Fibroblast of lung (primary cell): ENCODE results near the gene SHISA5. TPM values are rescaled to one million over a fixed set of nuclear protein-coding genes. Genes with fewer than 3 reads are reported as not detected.

Experiments
- DNase-seq, 2 donors: peaks; one replicate each; pipeline versions ENCODE4 v3.0.0 to v3.0.0-alpha.2; 2010; ENCODE audit warnings: low read depth in 2 of 2
- H2AFZ ChIP-seq: 2 replicates; pipeline ENCODE4 v1.5.1; 2012; ENCODE audit warnings: low read length, control low read depth, inconsistent platforms
- H3K27ac ChIP-seq: 2 replicates; pipeline ENCODE4 v1.5.1; 2011; ENCODE audit warnings: low read length, control low read depth; ENCODE audit not compliant: insufficient read depth
- H3K27me3 ChIP-seq: 2 replicates; pipeline ENCODE4 v1.5.1; 2011; ENCODE audit warnings: mild to moderate bottlenecking, low read length; ENCODE audit not compliant: control insufficient read depth, insufficient read depth
- H3K36me3 ChIP-seq: 2 replicates; pipeline ENCODE4 v1.5.1; 2011; ENCODE audit warnings: low read length; ENCODE audit not compliant: control insufficient read depth, insufficient read depth
- H3K4me1 ChIP-seq: 2 replicates; pipeline ENCODE4 v1.5.1; 2011; ENCODE audit warnings: low read length; ENCODE audit not compliant: control insufficient read depth, insufficient read depth; ENCODE audit errors: extremely low read depth
- H3K4me2 ChIP-seq: 2 replicates; pipeline ENCODE4 v1.5.1; 2011; ENCODE audit warnings: low read length, control low read depth; ENCODE audit not compliant: insufficient read depth; ENCODE audit errors: extremely low read depth
- H3K4me3 ChIP-seq, 4 experiments: fragments of 200-600 bp in 1 of 4; sonication (generic) in 1 of 4; replicated peaks in 1 of 4; 2 replicates each; pipeline ENCODE4 v1.5.1; 2011 to 2016; ENCODE audit warnings: low read length in 4 of 4, low read depth in 3 of 4, mild to moderate bottlenecking in 3 of 4, control low read depth in 2 of 4, inconsistent platforms in 1 of 4, mixed read lengths in 1 of 4; ENCODE audit not compliant: insufficient read depth in 1 of 4; ENCODE audit errors: control extremely low read depth in 1 of 4
- H3K79me2 ChIP-seq: 2 replicates; pipeline ENCODE4 v1.5.1; 2012; ENCODE audit warnings: mild to moderate bottlenecking, low read length, inconsistent platforms; ENCODE audit not compliant: control insufficient read depth, insufficient read depth
- H3K9ac ChIP-seq: 2 replicates; pipeline ENCODE4 v1.5.1; 2011; ENCODE audit warnings: mild to moderate bottlenecking, low read length, control low read depth; ENCODE audit not compliant: insufficient read depth
- H3K9me3 ChIP-seq: 2 replicates; pipeline ENCODE4 v1.5.1; 2012; ENCODE audit warnings: low read depth, low read length; ENCODE audit not compliant: control insufficient read depth, insufficient read depth
- H4K20me1 ChIP-seq: 2 replicates; pipeline ENCODE4 v1.5.1; 2011; ENCODE audit warnings: low read length; ENCODE audit not compliant: control insufficient read depth, insufficient read depth; ENCODE audit errors: extremely low read depth
- CTCF ChIP-seq, 2 donors: IDR thresholded peaks in 1 of 2; conservative IDR thresholded peaks in 1 of 2; 1 replicate in 1 of 2; 2 replicates in 1 of 2; pipeline ENCODE4 v1.5.1; 2011 to 2012; ENCODE audit warnings: low read length in 2 of 2, control low read depth in 1 of 2, inconsistent platforms in 1 of 2, low read depth in 1 of 2, mild to moderate bottlenecking in 1 of 2
- EZH2 ChIP-seq: IDR thresholded peaks from 2 replicates; pipeline ENCODE4 v1.5.1; 2012; ENCODE audit warnings: low read length, control low read depth, mild to moderate bottlenecking; ENCODE audit errors: missing control alignments
- polyA plus RNA-seq, 2 donors: library from polyadenylated mRNA; depleted of rRNA in 1 of 2; stranded (reverse) in 1 of 2; unstranded in 1 of 2; fragments of >200 nt; gene quantifications; 2 replicates each; pipeline ENCODE4 v1.2.1, GENCODE V29; 2011 to 2012; ENCODE audit warnings: missing spikeins in 1 of 2
- total RNA-seq: library from RNA; depleted of rRNA; stranded (reverse); fragments of >200 nt; gene quantifications from 2 replicates; pipeline ENCODE4 v1.2.1, GENCODE V29; 2014

Gene SHISA5
- total and polyA plus RNA-seq, 2 donors (not counting 1 experiment from before 2014, with no cell fraction given) = 136 to 139 TPM

- peaks cover 15% of the 10 kb centered on the region for H3K36me3 ChIP-seq
- H2AFZ ChIP-seq = peak overlapping the region; percentile 12
- H3K4me3 ChIP-seq = no peak overlapping the region
- no peak overlapping the region for H3K9ac ChIP-seq
- no peak for TF ChIP-seq EZH2
- TF ChIP-seq CTCF (conservative IDR thresholded peaks at IDR 0.05 in 1 of 2, IDR thresholded peaks at IDR 0.05 in 1 of 2; ENCODE audit: low read depth in 1 of 2, low read length in 2 of 2) = no peak
- peaks cover 41% of the 10 kb centered on the region for H3K79me2 ChIP-seq
- H3K4me1 ChIP-seq = peaks cover 4% of the 10 kb centered on the region
- H3K9me3 ChIP-seq = no peaks in the 10 kb centered on the region
- peak overlapping the region; percentile 98 for H3K27ac ChIP-seq
- no peaks in the 10 kb centered on the region for H4K20me1 ChIP-seq
- no peaks in the 10 kb centered on the region for H3K27me3 ChIP-seq
- no peak for DNase-seq
- no peak overlapping the region for H3K4me2 ChIP-seq
Observed at GRCh38 chr3:48473617-48473952, 30.4 kb downstream of the SHISA5 start.

DNA sequence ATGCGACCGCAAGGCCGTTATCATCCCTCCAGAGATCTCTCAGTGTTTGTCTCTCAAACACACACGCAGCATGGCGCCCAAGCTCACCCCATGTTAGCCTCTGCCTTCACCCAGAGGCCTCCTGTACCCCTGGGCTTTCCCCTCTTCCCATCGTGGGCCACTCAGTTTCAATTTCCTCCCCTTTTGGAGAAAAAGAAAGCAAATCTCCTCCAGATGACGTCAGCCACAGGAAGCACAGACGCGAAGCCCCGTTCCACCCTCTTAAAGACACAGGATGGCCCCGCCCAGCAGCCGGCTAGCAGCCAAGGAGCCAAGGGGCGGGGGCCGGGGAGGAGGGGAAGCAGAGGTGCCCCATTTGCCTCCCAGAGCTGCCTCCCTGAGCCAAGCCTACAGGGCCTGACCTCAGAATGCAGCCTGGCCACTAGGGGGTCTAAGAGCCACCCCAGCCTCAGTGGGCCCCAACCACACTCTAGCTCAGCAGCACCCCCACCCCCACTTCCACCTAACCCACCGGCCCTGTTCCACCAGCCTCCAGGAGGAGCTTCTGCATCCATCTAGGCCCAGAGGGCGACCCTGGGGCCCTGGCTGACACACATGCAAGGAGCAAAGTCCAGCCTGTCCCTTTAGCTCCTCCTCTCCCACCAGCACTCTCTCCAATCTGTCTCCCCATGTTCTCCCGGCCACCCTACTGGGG is 30.9 kb downstream of the SHISA5 start:
- Histone ChIP-seq H3K36me3 (peaks cover 19% of the 10 kb centered on the region), H4K20me1 (no peaks in the 10 kb centered on the region), H3K4me3 (peak overlapping the region; percentile 72 to 95 (median 78)), H3K27me3 (no peaks in the 10 kb centered on the region), H3K4me1 (peaks cover 7% of the 10 kb centered on the region), H3K4me2 (peak overlapping the region; percentile 76), H3K9ac (peak overlapping the region; percentile 95), H3K27ac (peak overlapping the region; percentile 98), H3K79me2 (peaks cover 46% of the 10 kb centered on the region), H2AFZ (peak overlapping the region; percentile 33), H3K9me3 (no peaks in the 10 kb centered on the region)
- DNase-seq = peak; percentile 88 to 94
- TF ChIP-seq EZH2 (no peak), CTCF (conservative IDR thresholded peaks at IDR 0.05 in 1 of 2, IDR thresholded peaks at IDR 0.05 in 1 of 2; ENCODE audit: low read depth in 1 of 2, low read length in 2 of 2) (peak; percentile 30 to 32)

- DNase-seq = no peak
- TF ChIP-seq EZH2 (no peak), CTCF (conservative IDR thresholded peaks at IDR 0.05 in 1 of 2, IDR thresholded peaks at IDR 0.05 in 1 of 2; ENCODE audit: low read depth in 1 of 2, low read length in 2 of 2) (peak in 1 of 2 donors; percentile 12)
- peaks cover 12% of the 10 kb centered on the region for H3K4me1 ChIP-seq
- H3K4me3 ChIP-seq = peak overlapping the region; percentile 72 to 95 (median 78)
- H3K9me3 ChIP-seq = no peaks in the 10 kb centered on the region
- H3K27ac ChIP-seq = peak overlapping the region; percentile 98
- H3K4me2 ChIP-seq = peak overlapping the region; percentile 76
- no peaks in the 10 kb centered on the region for H4K20me1 ChIP-seq
- no peaks in the 10 kb centered on the region for H3K27me3 ChIP-seq
- H3K36me3 ChIP-seq = peaks cover 23% of the 10 kb centered on the region
- H3K79me2 ChIP-seq = peaks cover 51% of the 10 kb centered on the region
- peak overlapping the region; percentile 95 for H3K9ac ChIP-seq
- H2AFZ ChIP-seq = peak overlapping the region; percentile 33
Observed at GRCh38 chr3:48472673-48472922, 31.4 kb downstream of the SHISA5 start.
